ENCODE results near the gene NNAT. TPM values are rescaled to one million over a fixed set of nuclear protein-coding genes. Genes with fewer than 3 reads are reported as not detected.
"Not testable (repeated sequence)": the region's sequence is repeated elsewhere in the genome, so short reads cannot be mapped to it uniquely, and the experiment has no call there.

The NNAT gene
- total RNA-seq, 2 experiments from 2014 or later, result 0.29 to 0.32 TPM

DNA sequence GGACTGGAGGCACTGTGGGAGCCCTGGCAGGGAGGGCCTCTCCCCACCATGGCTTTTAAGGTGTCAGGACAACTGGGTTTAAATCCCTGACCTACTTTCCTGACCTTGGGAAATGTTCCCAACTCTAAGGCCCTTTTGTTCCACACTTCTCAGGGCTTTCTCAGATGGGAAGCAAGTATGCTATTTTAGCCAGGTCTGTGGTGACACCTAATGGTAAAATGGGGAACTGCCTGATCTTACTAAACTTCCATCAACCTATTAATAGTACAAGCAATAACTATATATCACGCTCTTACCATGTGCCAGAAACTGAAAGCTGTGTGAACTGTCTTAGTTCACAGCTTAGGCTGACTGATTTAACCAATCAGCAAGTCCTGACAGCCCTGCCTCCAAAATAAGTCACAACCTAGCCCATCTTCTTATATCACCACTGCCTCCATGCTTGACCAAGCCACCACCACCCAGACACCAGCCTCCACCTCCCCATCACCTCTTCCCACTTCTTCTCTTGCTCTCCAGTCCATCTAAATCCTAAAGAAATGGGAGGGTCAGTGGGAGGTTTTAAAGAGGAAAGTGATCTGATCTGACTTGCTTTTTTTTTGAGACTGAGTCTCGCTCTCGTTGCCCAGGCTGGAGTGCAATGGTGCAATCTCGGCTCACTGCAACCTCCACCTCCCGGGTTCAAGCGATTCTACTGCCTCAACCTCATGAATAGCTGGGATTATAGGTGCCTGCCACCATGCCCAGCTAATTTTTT lies 13.5 kb downstream of the NNAT start:
- ChIA-PET CTCF (interaction anchor here (0.7 to 3.5 kb wide), 9 partner anchors 150 to 344 kb away, joined by 3 to 15 read pairs (median 4); no protein-coding TSS in a partner anchor), POLR2A (no interaction called here)

DNA sequence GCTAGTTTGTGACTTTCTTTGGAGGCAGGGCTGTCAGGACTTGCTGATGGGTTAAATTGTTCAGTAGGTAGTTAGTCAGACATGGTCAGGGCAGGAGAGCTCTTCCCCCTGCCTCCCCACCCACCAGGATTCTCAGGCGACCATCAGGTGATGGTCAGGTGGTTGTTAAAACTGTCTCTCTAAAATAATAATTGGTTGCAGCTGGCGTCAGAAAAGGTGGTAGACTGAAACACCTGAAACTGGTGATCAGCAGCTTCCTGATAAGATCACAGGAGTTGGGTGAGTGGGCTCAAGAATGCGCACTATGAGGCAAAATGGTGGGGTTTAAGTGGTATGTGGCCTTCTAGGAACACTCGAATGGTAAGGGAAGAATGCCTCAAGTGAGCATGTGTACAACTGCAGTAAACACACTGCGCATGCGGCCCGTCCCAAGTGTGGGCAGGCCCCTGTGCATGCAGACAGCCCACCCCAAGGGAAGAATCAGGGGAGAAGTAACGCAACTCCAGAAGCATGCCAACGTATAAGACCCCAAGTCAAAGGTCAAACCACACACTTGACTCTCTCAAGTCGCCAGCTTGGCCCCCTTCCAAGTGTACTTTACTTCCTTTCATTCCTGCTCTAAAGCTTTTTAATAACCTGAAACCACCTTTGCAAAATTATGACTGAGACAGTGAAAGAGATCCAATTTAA lies 14.5 kb downstream of the NNAT start:
- POLR2A ChIA-PET, result no interaction called here
- CTCF ChIA-PET, result interaction anchor here (0.9 to 3.5 kb wide), 4 partner anchors 243 to 343 kb away, joined by 3 to 15 read pairs (median 9); no protein-coding TSS in a partner anchor

DNA sequence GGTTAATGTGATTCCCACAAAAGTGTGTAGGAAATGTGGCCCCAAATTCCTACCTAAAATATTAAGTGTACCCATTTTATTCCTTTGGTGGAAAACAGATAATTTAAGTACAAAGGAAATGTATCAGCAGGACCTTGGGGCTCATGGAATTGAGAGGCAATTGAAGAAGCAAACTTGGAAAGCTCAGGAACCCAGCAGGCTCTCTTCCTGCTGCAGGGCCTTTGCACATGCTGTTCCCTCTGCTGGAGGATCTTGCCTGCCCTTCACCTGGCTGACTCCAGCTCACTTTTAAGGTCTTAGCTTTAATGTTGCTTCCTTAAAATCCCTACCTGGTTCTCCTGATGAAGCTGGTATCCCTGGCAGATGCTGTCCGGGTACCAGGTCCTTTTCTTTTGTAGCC lies 16.5 kb downstream of the NNAT start:
- ChIA-PET CTCF (interaction anchor here (1.1 kb wide), 1 partner anchor 342 kb away, joined by 3 read pairs; no protein-coding TSS in a partner anchor), POLR2A (no interaction called here)

DNA sequence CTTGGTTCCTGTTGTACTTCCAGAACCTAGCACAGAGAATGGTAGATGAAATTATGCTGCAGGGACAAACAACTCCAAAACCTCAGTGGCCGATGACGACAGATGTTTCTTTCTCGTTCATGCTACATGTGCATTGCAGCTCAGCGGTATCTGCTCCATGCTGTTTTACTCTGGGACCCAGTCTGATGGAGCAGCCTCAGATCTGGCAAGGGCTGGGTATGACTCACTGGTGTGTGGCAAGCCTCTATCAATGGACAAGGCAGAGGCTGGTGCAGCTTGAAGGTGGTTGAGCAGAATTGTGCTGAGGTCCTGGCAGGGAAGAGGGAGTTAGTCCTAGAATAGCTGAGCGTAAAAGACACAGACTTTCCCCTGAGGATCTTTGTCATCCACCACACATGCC lies 17.0 kb downstream of the NNAT start:
- ChIA-PET CTCF (interaction anchor here (1.1 kb wide), 1 partner anchor 342 kb away, joined by 3 read pairs; no protein-coding TSS in a partner anchor), POLR2A (no interaction called here)

DNA sequence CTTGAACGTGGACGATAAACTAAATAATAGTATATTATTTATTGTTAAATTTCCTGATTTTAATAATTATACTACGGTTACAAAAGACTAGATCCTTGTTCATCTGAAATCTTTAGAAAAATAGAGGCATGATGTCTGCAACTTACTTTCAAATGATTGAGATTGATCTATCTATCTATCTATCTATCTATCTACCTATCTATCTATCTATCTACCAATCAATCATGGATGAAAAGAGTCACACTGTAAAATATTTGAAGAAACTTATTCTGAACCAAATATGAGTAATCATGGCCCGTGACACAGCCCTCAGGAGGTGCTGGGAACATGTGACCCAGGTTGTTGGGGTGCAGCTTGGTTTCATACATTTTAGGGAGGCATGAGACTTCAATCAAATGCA lies 18.4 kb downstream of the NNAT start:
- POLR2A ChIA-PET, result no interaction called here

DNA sequence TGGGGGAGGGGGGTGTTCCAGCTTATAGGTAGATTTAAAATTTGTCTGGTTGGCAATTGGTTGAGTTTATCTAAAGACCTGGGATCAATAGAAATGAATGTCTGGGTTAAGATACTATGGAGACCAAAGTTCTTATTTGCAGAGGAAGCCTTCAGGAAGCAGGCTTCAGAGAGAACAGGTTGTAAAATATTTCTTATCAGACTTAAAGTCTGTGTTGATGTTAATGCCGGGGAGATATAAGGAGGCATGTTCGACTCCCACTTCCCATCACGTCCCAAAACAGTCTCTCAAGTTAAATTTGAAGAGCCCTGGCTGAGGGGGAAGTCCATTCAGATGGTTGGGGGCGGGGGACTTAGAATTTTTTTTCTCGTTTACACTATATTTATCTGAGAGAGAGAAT lies 19.0 kb downstream of the NNAT start:
- ChIA-PET CTCF (interaction anchor here (0.8 kb wide), 1 partner anchor 247 kb away, joined by 3 read pairs; no protein-coding TSS in a partner anchor), POLR2A (no interaction called here)

More for the DNA sequence above, 18.4 kb downstream of the NNAT start:
- CTCF ChIA-PET, result interaction anchor here (0.8 kb wide), 1 partner anchor 246 kb away, joined by 3 read pairs; no protein-coding TSS in a partner anchor

DNA sequence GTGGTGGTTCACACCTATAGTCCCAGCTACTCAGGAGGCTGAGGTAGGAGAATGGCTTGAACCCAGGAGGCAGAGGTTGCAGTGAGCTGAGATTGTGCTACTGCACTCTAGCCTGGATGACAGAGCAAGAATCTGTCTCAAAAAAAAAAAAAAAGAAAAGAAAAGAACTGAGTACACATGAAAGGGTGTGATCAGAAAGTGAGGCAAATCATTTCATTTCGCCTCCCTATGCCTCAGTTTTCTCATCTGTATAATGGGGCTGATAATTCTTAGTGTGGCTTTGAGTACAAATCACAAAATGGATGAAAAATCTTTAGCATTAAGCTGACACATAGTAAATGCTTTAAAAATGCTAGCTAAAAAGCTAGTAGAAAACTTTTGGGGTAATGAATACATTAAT lies 19.8 kb downstream of the NNAT start:
- POLR2A ChIA-PET, result not testable (repeated sequence)
- CTCF ChIA-PET, result interaction anchor here (0.7 kb wide), 1 partner anchor 599 kb away, joined by 3 read pairs; no protein-coding TSS in a partner anchor

DNA sequence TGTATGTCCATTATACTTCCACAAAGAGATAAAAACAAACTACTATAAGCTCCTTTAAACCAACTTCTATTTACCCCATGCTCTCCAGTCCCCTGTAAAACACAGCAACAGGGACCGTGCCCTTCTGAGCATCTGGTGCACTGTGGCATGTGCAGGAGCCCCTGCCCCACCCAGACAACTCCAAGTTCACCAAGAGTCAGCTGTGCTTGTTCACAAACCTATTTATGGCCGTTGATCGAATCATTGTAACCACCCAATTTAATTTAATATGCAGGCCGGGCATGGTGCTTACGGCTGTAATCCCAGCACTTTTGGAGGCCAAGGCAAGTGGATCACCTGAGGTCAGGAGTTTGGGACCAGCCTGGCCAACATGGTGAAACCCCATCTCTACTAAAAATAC lies 20.3 kb downstream of the NNAT start:
- ChIA-PET CTCF (interaction anchor here (1.2 kb wide), 1 partner anchor 272 kb away, joined by 3 read pairs; no protein-coding TSS in a partner anchor), POLR2A (no interaction called here)

DNA sequence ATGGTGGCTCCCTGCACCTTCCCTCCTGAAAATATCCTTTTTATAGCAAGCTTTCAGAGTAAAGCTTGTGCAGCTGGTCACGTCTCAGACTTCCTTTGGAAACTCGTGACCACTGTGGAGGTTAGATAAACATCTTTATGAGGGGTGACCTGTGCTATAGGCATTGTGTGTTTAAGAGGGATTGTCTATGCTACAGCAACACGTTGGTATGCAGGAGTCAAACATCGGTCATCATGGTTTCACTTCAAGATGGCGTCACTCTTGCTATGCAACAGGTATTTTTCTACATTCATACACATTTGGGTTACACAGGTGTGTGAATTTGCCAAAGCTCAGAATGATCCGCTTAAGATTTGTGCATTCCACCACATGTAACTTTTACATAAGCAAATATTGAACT lies 21.2 kb downstream of the NNAT start:
- CTCF ChIA-PET, result interaction anchor here (1.2 kb wide), 1 partner anchor 273 kb away, joined by 3 read pairs; no protein-coding TSS in a partner anchor
- POLR2A ChIA-PET, result no interaction called here

DNA sequence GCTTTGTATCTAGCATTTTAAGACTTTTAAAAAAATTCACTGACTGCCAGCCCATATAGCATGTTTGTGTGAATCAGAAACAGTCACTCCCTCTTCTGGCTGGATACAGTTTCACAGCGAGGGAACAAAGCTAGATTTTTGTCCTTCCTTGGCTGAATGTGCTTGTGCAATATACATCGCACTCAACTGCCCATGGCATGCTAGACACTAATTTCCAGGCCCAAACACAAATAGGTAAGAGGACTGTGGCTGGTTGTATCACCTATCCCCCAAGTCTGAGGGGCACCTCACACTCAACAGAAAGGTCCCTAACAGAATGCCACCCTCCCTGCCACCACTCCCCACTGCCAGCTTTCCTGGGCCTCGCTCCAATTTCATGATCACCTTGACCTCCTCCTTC lies 22.8 kb downstream of the NNAT start:
- POLR2A ChIA-PET, result no interaction called here
- CTCF ChIA-PET, result no interaction called here

DNA sequence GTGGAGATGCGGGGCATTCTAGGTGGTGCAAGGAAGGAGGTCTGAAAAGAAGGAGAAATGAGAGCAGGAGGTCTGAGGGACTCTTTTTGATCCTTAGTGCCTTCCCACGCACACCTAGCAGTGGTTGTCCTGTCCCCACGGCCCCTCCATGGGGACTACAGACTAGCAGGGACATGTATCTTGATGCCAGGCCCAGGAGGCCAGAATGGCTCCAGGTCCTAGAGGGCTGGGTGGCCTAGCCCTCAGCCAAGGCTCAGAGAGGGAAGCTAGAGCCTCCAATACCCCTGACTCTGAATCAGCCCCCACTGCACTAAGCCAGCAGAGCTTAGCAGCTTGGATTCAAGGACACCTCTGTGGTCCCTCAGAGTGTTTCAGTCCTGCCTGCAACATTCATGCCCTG lies 23.3 kb downstream of the NNAT start:
- CTCF ChIA-PET, result no interaction called here

DNA sequence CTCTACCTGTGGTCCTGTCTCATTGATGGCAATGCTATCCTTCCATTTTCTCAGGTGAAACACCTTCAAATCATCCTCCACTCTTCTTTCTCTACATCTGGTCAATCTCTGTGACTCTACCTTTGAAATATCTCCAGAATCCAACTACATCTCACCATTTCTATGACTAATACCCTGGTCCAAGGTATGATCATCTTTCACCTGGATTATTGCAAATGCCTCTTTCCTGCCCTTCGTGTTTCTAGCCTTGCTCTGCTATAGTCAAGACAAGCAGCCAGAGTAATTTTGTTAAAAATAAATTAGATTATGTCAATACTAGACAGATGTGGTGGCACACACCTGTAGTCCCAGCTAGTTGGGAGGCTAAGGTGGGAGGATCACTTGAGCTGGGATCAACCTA lies 24.5 kb downstream of the NNAT start:
- ChIA-PET CTCF (no interaction called here), POLR2A (no interaction called here)

More for the DNA sequence above, 23.3 kb downstream of the NNAT start:
- POLR2A ChIA-PET, result no interaction called here

DNA sequence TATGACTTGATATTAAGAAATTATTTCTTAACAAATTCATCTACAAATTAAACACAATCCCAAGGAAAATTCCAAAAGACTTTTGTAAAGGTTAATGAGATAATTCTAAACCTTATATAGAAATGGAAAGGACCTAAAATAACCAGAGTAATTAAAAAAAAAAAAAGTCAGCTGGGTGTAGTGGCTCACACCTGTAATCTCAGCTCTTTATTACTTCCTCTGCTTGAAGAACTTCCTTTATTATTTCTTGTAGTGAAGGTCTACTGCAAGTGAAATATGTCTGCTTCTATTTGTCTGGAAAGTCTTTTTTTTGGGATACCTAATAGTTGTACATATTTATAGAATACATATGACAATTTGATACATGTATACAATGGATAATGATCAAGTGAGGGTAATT lies 26.9 kb downstream of the NNAT start:
- CTCF ChIA-PET, result interaction anchor here (0.5 kb wide), 1 partner anchor 38 kb away, joined by 3 read pairs; no protein-coding TSS in a partner anchor
- POLR2A ChIA-PET, result no interaction called here

DNA sequence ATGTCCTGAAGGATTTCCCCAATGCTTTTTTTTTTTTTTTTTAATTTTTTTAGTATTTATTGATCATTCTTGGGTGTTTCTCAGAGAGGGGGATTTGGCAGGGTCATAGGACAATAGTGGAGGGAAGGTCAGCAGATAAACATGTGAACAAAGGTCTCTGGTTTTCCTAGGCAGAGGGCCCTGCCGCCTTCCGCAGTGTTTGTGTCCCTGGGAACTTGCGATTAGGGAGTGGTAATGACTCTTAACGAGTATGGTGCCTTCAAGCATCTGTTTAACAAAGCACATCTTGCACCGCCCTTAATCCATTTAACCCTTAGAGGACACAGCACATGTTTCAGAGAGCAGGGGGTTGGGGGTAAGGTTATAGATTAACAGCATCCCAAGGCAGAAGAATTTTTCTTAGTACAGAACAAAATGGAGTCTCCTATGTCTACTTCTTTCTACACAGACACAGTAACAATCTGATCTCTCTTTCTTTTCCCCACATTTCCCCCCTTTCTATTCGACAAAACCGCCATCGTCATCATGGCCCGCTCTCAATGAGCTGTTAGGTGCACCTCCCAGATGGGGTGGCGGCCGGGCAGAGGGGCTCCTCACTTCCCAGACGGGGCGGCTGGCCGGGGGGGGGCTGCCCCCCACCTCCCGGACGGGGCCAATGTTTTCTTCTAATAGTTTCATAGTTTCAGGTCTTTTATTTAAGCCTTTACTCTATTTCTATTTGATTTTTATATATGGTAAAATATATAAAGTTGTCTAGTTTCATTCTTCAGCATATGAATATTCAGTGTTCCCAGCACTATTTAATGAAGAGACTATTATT lies 29.3 kb downstream of the NNAT start:
- POLR2A ChIA-PET, CTCF ChIA-PET: not testable (repeated sequence)

DNA sequence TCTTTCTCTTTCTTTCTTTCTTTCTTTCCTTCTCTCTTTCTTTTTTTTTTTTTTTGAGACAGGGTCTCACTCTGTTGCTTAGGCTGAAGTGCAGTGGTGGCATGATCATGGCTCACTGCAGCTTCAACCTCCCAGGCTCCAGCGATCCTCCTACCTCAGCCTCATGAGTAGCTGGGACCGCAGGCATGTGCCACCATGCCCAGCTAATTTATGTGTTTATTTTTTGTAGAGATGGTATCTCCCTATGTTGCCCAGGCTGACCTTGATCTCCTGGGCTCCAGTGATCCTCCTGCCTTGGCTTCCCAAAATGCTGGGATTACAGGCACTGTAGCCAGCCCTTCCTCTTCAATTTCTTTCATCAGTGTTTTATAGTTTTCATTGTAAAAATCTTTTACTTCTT lies 30.6 kb downstream of the NNAT start:
- CTCF ChIA-PET, result interaction anchor here (0.7 kb wide), 1 partner anchor 10 kb away, joined by 3 read pairs; no protein-coding TSS in a partner anchor

DNA sequence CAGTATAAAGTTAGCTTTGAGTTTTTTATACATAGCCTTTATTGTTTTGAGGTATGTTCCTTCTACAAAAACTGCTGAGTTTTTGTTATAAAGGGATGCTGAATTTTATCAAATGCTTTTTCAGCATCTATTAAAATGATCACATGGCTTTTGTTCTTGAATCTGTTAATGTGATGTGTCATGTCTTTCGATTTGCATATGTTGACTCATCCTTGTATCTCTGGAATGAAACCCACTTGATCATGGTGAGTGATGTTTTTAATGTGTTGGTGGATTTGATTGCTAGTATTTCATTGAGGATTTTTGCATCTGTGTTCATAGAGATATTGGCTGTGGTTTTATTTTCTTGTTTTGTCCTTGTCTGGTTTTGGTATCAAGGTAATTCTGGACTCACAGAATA lies 31.4 kb downstream of the NNAT start:
- ChIA-PET POLR2A (no interaction called here), CTCF (no interaction called here)

More for the DNA sequence above, 30.6 kb downstream of the NNAT start:
- POLR2A ChIA-PET, result interaction anchor here (0.7 kb wide), 1 partner anchor 25 kb away, joined by 5 read pairs; no protein-coding TSS in a partner anchor

DNA sequence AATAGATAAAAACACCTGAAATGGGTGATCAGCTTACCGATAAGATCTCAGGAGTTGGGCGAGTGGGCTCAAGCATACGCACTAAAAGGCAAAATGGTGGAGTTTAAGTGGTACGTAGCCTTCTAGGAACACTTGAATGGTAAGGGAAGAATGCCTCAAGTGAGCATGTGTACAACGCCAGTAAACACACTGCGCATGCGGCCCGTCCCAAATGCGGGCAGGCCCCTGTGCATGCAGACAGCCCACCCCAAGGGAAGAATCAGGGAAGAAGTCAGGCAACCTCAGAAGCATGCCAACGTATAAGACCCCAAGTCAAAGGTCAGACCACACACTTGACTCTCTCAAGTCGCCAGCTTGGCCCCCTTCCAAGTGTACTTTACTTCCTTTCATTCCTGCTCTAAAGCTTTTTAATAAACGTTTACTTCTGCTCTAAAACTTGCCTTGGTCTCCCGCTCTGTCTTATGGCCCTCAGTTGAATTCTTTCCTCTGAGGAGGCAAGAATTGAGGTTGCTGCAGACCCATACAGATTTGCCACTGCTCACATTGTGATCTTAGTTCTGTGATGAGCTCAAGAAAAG lies 33.8 kb downstream of the NNAT start:
- POLR2A ChIA-PET, result not testable (repeated sequence)
- CTCF ChIA-PET, result interaction anchor here (1.7 kb wide), 1 partner anchor 9 kb away, joined by 7 read pairs; no protein-coding TSS in a partner anchor

DNA sequence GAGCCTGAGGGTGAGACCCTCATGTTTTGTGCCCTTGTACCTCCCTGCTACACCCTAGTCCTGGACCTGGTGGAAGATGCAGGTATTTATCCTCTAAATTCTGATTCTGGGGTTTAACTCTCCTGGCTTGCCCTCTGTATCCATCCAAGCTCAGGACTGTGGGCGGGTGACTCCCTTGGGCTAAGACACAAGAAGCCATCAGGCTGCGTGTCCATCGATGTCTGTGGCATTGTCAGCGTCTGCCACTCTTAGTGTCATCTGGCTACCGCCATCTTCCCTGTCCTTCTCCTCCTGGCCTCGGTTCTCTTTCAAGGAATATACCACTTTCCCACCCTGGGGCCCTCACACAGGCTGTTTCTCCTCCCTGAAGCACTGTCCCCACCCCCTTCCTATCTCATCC lies 35.5 kb downstream of the NNAT start:
- ChIA-PET POLR2A (no interaction called here), CTCF (no interaction called here)

DNA sequence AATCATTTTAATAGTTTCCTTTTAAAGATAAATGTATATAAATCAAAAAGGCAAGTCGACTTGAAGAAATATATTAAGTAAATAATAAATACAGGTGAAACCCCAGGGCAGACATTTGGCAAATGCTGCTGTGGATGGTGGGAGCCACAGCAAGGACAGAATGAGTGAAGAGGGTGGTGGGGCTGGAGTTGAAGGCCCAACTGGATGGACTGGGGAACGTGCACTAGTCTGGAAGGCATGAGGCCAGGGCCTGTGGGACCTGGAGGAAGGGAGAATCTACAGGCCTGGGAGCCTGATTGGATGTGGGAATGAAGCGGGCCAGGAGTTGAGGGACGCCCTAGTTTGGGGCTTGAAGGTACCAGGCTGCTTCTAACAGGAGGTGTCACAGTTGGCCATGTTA lies 37.3 kb downstream of the NNAT start:
- POLR2A ChIA-PET, result no interaction called here

More for the DNA sequence above, 37.3 kb downstream of the NNAT start:
- CTCF ChIA-PET, result no interaction called here

Measured in activated CD8-positive, alpha-beta memory T cell treated with anti-CD3 and anti-CD28 coated beads for 36 hours (primary cell).